ENCODE measurements around the gene CDC73. TPM values are rescaled to one million over a fixed set of nuclear protein-coding genes. Genes with fewer than 3 reads are reported as not detected.
"Not testable (repeated sequence)": the region's sequence is repeated elsewhere in the genome, so short reads cannot be mapped to it uniquely, and the experiment has no call there.

Gene CDC73
- total RNA-seq, 2 experiments from 2014 or later = 47.9 to 49.3 TPM

DNA sequence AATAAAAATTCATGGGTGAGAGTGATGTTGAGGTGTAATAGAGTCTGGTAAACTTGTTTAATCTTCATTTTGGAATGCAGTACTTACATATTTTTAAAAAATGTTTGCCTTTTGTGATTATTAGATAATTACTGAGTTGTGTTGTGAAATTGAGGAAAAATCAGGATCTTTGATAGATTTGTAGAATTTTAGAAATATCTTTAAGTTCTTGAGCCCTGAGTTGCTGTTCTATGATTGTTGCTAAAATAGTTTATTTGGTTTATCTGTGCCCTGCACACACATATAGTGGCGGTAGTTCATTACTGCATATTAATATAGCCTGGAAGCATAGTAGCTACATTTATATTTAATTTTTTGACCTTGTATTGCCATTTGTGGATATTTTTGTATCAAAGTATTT, 62.9 kb downstream of the CDC73 start:
- Mint-ChIP-seq H3K27me3 (no peaks in the 10 kb centered on the region), H3K36me3 (no peaks in the 10 kb centered on the region), H3K27ac (peak overlapping the region; percentile 38), H3K4me3 (peak overlapping the region; percentile 41), H3K9me3 (no peaks in the 10 kb centered on the region), H3K4me1 (ENCODE audit: low read depth) (peaks cover 46% of the 10 kb centered on the region)
- ChIA-PET POLR2A (no interaction called here), CTCF (interaction anchor here (1.7 kb wide), 1 partner anchor 274 kb away, joined by 5 read pairs; no protein-coding TSS in a partner anchor)
- no peak for DNase-seq
- intact Hi-C loops (cut with micrococcal nuclease) = loop anchor here (5.0 to 10.0 kb wide), 2 partner anchors 228 to 270 kb away; no protein-coding TSS in a partner anchor

DNA sequence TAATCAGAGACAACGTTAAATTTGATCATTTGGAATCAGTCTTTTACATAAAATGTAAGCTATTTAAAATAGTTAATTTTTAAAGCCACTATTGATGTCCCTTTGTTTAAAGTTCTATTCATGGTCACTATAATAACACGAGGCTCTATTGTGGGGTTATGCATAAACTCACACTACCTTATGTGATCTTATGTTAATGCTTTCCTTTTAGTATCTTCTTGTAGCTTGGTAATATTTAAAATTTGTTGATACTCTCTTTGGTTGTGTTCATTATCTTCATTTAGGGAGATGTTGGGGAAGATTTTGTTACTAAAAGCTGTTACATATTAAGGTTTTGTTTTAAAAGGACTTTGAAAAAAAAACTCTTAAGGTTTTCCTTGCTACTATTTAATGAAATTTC, 63.4 kb downstream of the CDC73 start:
- Mint-ChIP-seq H3K4me1 (ENCODE audit: low read depth) (peaks cover 50% of the 10 kb centered on the region), H3K4me3 (peak overlapping the region; percentile 69), H3K27me3 (no peaks in the 10 kb centered on the region), H3K9me3 (no peaks in the 10 kb centered on the region), H3K36me3 (no peaks in the 10 kb centered on the region), H3K27ac (peak overlapping the region; percentile 23)
- POLR2A ChIA-PET = no interaction called here
- intact Hi-C loops (cut with micrococcal nuclease) = loop anchor here (10.0 kb wide), 1 partner anchor 270 kb away; no protein-coding TSS in a partner anchor
- DNase-seq = no peak
- CTCF ChIA-PET = interaction anchor here (0.9 to 1.4 kb wide), 2 partner anchors 153 to 1110 kb away, joined by 5 to 7 read pairs; no protein-coding TSS in a partner anchor

DNA sequence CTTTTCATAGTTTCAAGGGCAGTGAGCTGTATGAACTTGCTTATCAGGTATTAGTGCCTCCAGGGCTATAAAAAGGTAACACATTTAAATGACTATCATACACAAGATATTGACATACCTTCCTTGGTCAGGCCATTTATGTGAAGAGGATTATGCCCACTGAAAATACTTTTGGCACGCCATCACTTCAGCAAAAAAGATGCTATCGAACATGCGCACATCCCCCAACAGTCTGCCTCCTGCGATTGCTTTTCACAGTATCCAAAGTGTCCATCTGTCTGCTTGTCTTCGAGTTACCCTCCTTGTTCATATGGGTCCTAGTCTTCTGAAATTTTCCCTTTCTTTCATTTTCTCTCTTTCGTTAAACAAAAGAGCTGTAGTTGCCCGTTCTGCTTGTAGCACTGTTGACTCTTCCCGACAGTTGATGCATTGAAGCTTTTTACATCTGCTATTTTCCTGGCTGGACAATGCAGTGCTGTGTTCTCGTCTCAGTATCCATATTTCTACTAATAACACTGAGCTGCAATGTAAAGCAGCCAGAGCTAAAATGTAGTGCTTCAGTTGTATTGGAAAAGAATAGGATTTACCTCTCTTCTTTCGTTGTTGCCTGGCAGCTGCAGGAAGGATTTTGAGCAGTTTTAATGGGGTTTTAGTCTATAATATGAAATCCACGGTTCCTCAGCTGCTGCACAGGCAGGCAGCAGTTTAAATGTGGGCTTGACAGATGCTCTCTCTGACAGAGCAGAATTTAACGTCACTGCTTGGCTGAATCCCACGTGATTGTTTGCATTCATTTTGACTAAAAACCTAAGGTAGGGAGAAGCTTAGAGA, 64.3 kb downstream of the CDC73 start, which contains the start of gene B3GALT2:
Gene B3GALT2 (minus strand): TSS at position 713 of the 831 bp plus-strand sequence. CDS start 5,051 bp downstream, outside the sequence.
- peaks cover 55% of the 10 kb centered on the region for H3K4me1 Mint-ChIP-seq (ENCODE audit: low read depth)
- POLR2A ChIA-PET = no interaction called here
- DNase-seq = peak; percentile 14
- intact Hi-C loops (cut with micrococcal nuclease) = loop anchor here (10.0 kb wide), 1 partner anchor 269 kb away; no protein-coding TSS in a partner anchor
- CTCF ChIA-PET = interaction anchor here (0.6 to 1.4 kb wide), 4 partner anchors 19 to 1109 kb away, joined by 3 to 7 read pairs (median 4); no protein-coding TSS in a partner anchor
- H3K27me3 Mint-ChIP-seq = no peaks in the 10 kb centered on the region
- H3K4me3 Mint-ChIP-seq = peak within 1 kb of the TSS; percentile 69
- peak within 1 kb of the TSS; percentile 57 for H3K27ac Mint-ChIP-seq
- no peaks in the 10 kb centered on the region for H3K36me3 Mint-ChIP-seq
- H3K9me3 Mint-ChIP-seq = no peaks in the 10 kb centered on the region

DNA sequence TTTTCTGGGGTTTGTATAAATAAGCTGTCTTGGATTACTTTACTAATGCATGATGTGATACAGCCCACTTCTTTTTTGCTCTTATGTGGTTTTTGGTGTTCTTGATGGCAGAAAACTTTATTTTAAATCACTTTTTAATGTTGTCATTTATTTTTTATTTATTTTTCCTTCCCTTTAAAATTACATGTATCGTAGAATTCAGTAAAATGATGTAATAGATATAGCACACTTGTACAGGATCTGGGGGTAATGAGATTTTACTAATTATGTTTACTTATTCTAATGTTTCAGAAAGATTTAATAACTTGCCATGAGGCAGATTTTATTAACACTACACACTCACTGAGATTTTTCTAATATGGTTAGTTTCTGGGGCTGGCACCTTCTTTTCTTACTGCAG, 65.3 kb downstream of the CDC73 start:
- H3K9me3 Mint-ChIP-seq = peaks cover under 1% of the 10 kb centered on the region
- peaks cover 2% of the 10 kb centered on the region for H3K36me3 Mint-ChIP-seq
- H3K27me3 Mint-ChIP-seq = no peaks in the 10 kb centered on the region
- POLR2A ChIA-PET = no interaction called here
- H3K4me1 Mint-ChIP-seq (ENCODE audit: low read depth) = peaks cover 50% of the 10 kb centered on the region
- no peak overlapping the region for H3K27ac Mint-ChIP-seq
- CTCF ChIA-PET = no interaction called here
- intact Hi-C loops (cut with micrococcal nuclease) = loop anchor here (10.0 kb wide), 1 partner anchor 268 kb away; no protein-coding TSS in a partner anchor
- no peak for DNase-seq
- no peak overlapping the region for H3K4me3 Mint-ChIP-seq

DNA sequence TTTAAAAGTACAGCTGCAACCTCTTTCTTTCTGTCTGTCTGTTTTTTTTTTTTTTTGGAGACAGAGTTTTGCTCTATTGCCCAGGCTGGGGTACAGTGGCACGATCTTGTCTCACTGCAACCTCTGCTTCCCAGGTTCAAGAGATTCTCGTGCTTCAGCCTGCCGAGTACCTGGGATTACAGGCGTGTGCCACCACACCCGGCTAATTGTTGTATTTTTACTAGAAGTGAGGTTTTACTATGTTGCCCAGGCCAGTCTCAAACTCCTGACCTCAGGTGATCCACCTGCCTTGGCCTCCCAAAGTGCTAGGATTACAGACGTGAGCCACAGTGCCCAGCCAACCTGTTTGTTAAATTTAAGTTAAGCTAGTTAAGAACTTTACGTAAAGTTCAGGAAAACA, 67.1 kb downstream of the CDC73 start:
- DNase-seq, H3K27me3 Mint-ChIP-seq, POLR2A ChIA-PET, H3K9me3 Mint-ChIP-seq, H3K27ac Mint-ChIP-seq, H3K4me3 Mint-ChIP-seq, CTCF ChIA-PET: not testable (repeated sequence)
- intact Hi-C loops (cut with micrococcal nuclease) = loop anchor here (10.0 kb wide), 1 partner anchor 266 kb away; no protein-coding TSS in a partner anchor
- Mint-ChIP-seq H3K36me3 (peaks cover 14% of the 10 kb centered on the region), H3K4me1 (ENCODE audit: low read depth) (peaks cover 46% of the 10 kb centered on the region)

DNA sequence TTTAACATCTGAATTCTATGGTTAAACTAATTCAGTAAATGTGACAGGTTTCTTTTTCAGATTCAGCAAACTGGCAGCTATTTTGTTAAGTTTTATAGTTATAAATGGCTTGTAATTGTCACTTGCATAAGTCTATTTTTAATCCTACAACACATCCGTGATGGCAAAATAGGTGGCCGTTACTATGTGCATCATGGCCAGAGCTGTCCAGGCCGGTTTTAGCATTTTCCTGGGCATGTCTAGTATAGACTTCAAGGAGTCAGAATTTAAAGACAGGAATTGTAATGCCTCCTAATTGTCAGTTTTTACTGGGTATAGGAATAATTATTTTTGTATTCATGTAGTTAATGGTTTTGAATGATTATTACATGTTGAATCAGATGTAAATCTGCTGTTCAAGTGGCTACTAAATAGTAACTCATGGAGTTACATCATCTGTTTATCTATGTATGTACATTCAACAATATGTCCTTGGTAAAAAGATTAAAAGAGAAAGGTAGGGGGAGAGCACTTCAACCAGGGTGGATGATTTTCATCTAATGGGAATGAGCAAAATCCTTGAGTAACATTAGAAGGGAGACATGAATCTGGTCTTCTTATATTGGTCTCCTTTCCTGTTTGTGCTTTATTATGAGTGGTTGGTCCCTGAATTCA, 67.7 kb downstream of the CDC73 start:
- no peak overlapping the region for H3K27ac Mint-ChIP-seq
- peaks cover 8% of the 10 kb centered on the region for H3K9me3 Mint-ChIP-seq
- no peak for DNase-seq
- H3K27me3 Mint-ChIP-seq = no peaks in the 10 kb centered on the region
- ChIA-PET POLR2A (no interaction called here), CTCF (no interaction called here)
- no peak overlapping the region for H3K4me3 Mint-ChIP-seq
- intact Hi-C loops (cut with micrococcal nuclease) = loop anchor here (10.0 kb wide), 1 partner anchor 265 kb away; no protein-coding TSS in a partner anchor
- peaks cover 14% of the 10 kb centered on the region for H3K36me3 Mint-ChIP-seq
- peaks cover 45% of the 10 kb centered on the region for H3K4me1 Mint-ChIP-seq (ENCODE audit: low read depth)

DNA sequence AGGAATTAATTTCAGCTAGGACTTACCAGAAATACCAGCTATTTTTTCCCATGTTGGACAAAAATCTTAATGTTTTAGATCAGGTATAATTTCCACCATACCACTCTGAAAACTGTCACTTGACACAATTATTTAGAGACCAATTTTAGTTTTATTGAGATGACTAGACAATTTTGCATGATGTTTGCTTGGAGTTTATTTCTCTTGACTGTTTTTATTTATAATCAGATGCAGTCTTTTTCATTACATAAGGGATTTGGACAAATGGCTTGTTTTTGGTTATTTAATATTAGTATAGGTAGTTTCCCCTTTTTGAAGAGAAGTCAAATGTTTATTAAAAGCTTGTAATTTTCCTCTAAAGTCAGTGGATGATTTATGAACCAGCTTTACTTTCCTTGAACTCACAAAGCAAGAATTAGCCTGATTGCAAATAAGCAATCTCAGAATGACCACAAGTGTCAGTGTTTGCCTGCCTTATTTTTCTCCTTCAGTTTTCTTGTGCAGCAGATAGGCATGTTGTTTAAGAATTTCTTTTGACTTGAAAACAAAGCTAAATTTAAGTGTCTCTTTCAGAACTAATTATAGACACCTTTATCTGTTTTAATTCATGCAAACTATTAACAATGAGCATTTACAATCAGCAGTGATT, 68.4 kb downstream of the CDC73 start:
- Mint-ChIP-seq H3K36me3 (peaks cover 16% of the 10 kb centered on the region), H3K9me3 (peaks cover 8% of the 10 kb centered on the region), H3K4me1 (ENCODE audit: low read depth) (peaks cover 42% of the 10 kb centered on the region), H3K27me3 (no peaks in the 10 kb centered on the region), H3K27ac (no peak overlapping the region), H3K4me3 (no peak overlapping the region)
- intact Hi-C loops (cut with micrococcal nuclease) = no loop called here
- ChIA-PET CTCF (no interaction called here), POLR2A (no interaction called here)
- no peak for DNase-seq

DNA sequence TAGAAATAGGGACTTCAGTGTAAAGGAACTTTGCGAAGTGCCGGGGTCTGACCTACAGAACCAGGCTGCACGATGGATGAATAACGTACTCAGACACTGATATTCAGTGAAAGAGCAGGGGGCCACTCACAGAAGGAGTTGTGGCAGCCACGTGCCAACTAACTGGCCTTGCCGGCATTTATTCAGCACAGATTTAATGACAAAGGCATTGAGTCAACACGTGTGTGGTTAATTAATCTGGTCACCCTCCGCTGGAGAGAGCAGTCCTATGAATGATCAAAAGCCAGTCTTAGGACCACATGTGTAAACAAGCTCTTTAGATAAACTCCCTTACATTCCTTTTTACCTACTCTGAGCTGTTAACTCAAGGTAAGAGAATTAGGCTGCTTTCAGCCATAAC, 70.8 kb downstream of the CDC73 start:
- no peak overlapping the region for H3K4me3 Mint-ChIP-seq
- POLR2A ChIA-PET = interaction anchor here (0.6 kb wide), 1 partner anchor 15 kb away, joined by 5 read pairs; no protein-coding TSS in a partner anchor
- peaks cover 8% of the 10 kb centered on the region for H3K9me3 Mint-ChIP-seq
- H3K36me3 Mint-ChIP-seq = peaks cover 17% of the 10 kb centered on the region
- peaks cover 29% of the 10 kb centered on the region for H3K4me1 Mint-ChIP-seq (ENCODE audit: low read depth)
- H3K27ac Mint-ChIP-seq = no peak overlapping the region
- CTCF ChIA-PET = interaction anchor here (0.8 kb wide), 1 partner anchor 9 kb away, joined by 3 read pairs; no protein-coding TSS in a partner anchor
- H3K27me3 Mint-ChIP-seq = no peaks in the 10 kb centered on the region
- intact Hi-C loops (cut with micrococcal nuclease) = no loop called here
- no peak for DNase-seq

DNA sequence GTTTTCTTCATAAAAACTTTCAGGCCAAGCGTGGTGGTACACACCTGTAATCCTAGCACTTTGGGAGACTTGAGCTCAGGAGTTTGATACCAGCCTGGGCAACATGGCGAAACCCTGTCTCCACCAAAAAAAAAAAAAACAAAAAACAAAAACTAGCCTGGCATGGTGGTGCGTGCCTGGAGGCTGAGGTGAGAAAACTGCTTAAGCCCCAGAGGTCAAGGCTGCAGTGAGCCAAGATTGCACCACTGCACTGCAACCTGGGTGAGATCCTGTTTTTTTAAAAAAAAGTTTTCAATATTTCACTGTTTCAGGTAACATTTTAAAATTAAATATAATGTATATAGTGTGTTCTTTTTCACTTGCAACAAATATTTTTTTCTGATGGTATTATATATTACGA, 78.1 kb downstream of the CDC73 start:
- Mint-ChIP-seq H3K4me3 (no peak overlapping the region), H3K4me1 (ENCODE audit: low read depth) (peaks cover 25% of the 10 kb centered on the region), H3K27me3 (no peaks in the 10 kb centered on the region), H3K9me3 (no peaks in the 10 kb centered on the region), H3K27ac (no peak overlapping the region), H3K36me3 (peaks cover 21% of the 10 kb centered on the region)
- ChIA-PET CTCF (no interaction called here), POLR2A (no interaction called here)
- intact Hi-C loops (cut with micrococcal nuclease) = no loop called here
- DNase-seq = no peak

DNA sequence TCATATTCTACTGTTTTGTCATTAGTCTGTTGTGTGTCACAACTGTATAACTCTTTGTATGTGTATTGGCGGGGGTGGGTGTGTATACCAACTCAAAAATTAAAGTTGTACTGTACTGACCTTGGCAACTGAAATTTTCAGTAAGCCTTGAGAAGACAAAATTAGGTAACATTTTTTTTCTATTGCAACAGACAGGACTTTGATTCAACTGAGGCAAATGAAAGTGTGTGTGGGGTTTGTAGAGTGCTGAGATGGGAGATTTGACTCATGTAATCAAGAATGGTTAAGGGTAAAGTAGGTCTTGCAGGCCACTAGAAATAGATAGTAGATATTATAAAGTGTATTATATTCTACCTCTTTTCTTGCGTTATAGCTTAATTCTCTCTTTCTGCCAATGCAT, 79.2 kb downstream of the CDC73 start:
- H3K27ac Mint-ChIP-seq = no peak overlapping the region
- CTCF ChIA-PET = interaction anchor here (0.7 kb wide), 1 partner anchor 17 kb away, joined by 3 read pairs; no protein-coding TSS in a partner anchor
- H3K9me3 Mint-ChIP-seq = peaks cover 6% of the 10 kb centered on the region
- peaks cover 18% of the 10 kb centered on the region for H3K4me1 Mint-ChIP-seq (ENCODE audit: low read depth)
- DNase-seq = no peak
- H3K27me3 Mint-ChIP-seq = no peaks in the 10 kb centered on the region
- H3K4me3 Mint-ChIP-seq = no peak overlapping the region
- POLR2A ChIA-PET = no interaction called here
- intact Hi-C loops (cut with micrococcal nuclease) = no loop called here
- peaks cover 29% of the 10 kb centered on the region for H3K36me3 Mint-ChIP-seq

DNA sequence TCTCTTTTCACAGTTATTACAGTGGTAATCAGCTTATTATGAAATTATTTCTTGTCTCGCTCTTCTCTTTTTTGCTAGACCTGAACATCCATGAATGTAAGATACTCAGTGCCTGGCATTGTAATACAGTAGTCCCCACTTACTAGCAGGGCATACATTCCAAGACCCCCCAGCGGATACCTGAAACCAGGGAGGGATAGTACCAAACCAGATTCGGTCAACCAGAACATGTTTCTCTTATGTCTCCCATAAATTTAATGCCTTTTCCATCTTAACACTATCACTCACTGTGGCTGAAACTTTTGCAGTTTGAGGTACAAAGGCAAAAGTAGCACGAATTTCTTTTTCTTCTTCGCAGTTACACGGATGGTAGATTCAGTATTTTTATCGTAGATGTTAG, 89.2 kb downstream of the CDC73 start:
- Mint-ChIP-seq H3K27ac (no peak overlapping the region), H3K36me3 (peaks cover 56% of the 10 kb centered on the region)
- POLR2A ChIA-PET = no interaction called here

DNA sequence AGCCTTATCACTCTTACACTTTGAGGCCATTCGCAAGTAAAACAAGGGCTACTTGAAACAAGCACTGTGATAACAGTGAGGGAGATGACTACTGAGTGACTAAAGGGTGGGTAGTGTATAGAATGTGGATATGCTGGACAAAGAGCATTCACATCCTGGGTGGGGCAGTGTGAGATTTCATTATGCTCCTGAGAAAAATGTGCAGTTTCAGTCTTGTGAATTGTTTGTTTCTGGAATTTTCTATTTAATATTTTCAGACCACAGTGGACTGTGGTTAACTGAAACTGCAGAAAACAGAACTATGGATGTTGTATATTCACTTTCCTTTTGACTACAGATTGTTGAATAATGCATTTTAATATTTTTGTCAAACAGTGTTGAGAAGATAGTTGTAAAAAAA, 89.7 kb downstream of the CDC73 start:
- Mint-ChIP-seq H3K9me3 (peaks cover 19% of the 10 kb centered on the region), H3K4me3 (no peak overlapping the region), H3K27me3 (no peaks in the 10 kb centered on the region), H3K36me3 (peaks cover 56% of the 10 kb centered on the region), H3K4me1 (ENCODE audit: low read depth) (peaks cover 17% of the 10 kb centered on the region), H3K27ac (no peak overlapping the region)
- intact Hi-C loops (cut with micrococcal nuclease) = no loop called here
- DNase-seq = no peak
- CTCF ChIA-PET = no interaction called here
- POLR2A ChIA-PET = no interaction called here

More for the DNA sequence above, 89.2 kb downstream of the CDC73 start:
- CTCF ChIA-PET = no interaction called here
- Mint-ChIP-seq H3K9me3 (peaks cover 24% of the 10 kb centered on the region), H3K4me3 (no peak overlapping the region), H3K4me1 (ENCODE audit: low read depth) (peaks cover 17% of the 10 kb centered on the region), H3K27me3 (no peaks in the 10 kb centered on the region)
- intact Hi-C loops (cut with micrococcal nuclease) = no loop called here
- DNase-seq = no peak
